ENCODE results near the gene SMIM35.

DNA sequence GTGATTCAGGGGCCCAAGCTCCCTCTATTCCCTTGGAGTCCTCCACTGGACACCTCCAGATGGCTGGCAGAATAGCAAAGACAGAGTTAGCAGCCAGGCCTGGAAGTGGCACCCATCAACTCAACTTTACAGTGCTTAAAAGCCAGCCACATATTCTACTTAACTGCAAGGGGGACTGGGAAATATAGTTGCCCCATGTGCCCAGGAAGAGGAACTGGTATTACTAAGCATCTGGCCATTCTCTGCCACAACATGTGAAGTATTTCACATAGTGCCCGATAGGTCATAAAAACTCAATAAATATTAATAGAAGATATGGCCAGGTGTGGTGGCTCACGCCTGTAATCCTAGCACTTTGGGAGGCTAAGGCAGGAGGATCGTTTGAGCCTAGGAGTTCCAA lies 106.0 kb downstream of the SMIM35 start:
- TF ChIP-seq POLR2A (IDR thresholded peaks at IDR 0.05): no peak
- no peak for TF ChIP-seq POLR2AphosphoS5 (IDR thresholded peaks at IDR 0.05)

All from transverse colon (tissue), 3 donors.